Neural crest cell (in vitro differentiated cells): ENCODE results near the gene CTSZ. TPM values are rescaled to one million over a fixed set of nuclear protein-coding genes. Genes with fewer than 3 reads are reported as not detected.
A peak's percentile ranks its signal among the peaks of the same experiment; 100 is the strongest.
"Not testable (repeated sequence)": the region's sequence is repeated elsewhere in the genome, so short reads cannot be mapped to it uniquely, and the experiment has no call there.

ENCODE experiments used
- DNase-seq: peaks from one replicate; pipeline ENCODE4 v3.0.0; 2021; ENCODE audit warnings: low read depth, mixed read lengths, low spot score
- H3K27ac Mint-ChIP-seq: one replicate; pipeline ENCODE4 v1.8.0; 2021; ENCODE audit warnings: mild to moderate bottlenecking, mixed read lengths; ENCODE audit not compliant: unreplicated experiment
- H3K27me3 Mint-ChIP-seq: 2 replicates; pipeline ENCODE4 v1.8.0; 2021; ENCODE audit warnings: low read depth, mild to moderate bottlenecking, mixed read lengths
- H3K36me3 Mint-ChIP-seq: 2 replicates; pipeline ENCODE4 v1.8.0; 2021; ENCODE audit warnings: low read depth, mild to moderate bottlenecking, mixed read lengths
- H3K4me1 Mint-ChIP-seq: 2 replicates; pipeline ENCODE4 v1.8.0; 2021; ENCODE audit warnings: mixed read lengths
- H3K4me3 Mint-ChIP-seq: one replicate; pipeline ENCODE4 v1.8.0; 2021; ENCODE audit warnings: mild to moderate bottlenecking, mixed read lengths
- H3K9me3 Mint-ChIP-seq: 2 replicates; pipeline ENCODE4 v1.8.0; 2021; ENCODE audit warnings: mixed read lengths
- CTCF ChIP-seq: fragments of 200-600 bp; sonication (generic); conservative IDR thresholded peaks from 2 replicates; pipeline ENCODE4 v1.5.0; 2021; ENCODE audit warnings: antibody characterized with exemption, mild to moderate bottlenecking
- total RNA-seq: library from RNA; stranded (reverse); gene quantifications from 2 replicates; pipeline ENCODE4 v1.2.1, GENCODE V29; 2021

The CTSZ gene
- total RNA-seq, 1 donor from 2014 or later = 22.7 TPM

- Mint-ChIP-seq H3K36me3 (no peaks in the 10 kb centered on the region), H3K4me3 (no peak overlapping the region), H3K27ac (no peak overlapping the region), H3K27me3 (no peaks in the 10 kb centered on the region), H3K4me1 (peaks cover 39% of the 10 kb centered on the region), H3K9me3 (no peaks in the 10 kb centered on the region)
- no peak for TF ChIP-seq CTCF
- DNase-seq = no peak
Measured at GRCh38 chr20:59013031-59013951, 6.2 kb upstream of the CTSZ start.

- peaks cover 36% of the 10 kb centered on the region for H3K4me1 Mint-ChIP-seq
- not testable (repeated sequence) for H3K36me3 Mint-ChIP-seq, H3K27me3 Mint-ChIP-seq, H3K27ac Mint-ChIP-seq, H3K4me3 Mint-ChIP-seq, DNase-seq, H3K9me3 Mint-ChIP-seq
Measured at GRCh38 chr20:59011874-59012157, 4.8 kb upstream of the CTSZ start.

GRCh38 chr20:59010995-59011873, 4.2 kb upstream of the CTSZ start:
- H3K27me3 Mint-ChIP-seq = no peaks in the 10 kb centered on the region
- H3K36me3 Mint-ChIP-seq = no peaks in the 10 kb centered on the region
- H3K9me3 Mint-ChIP-seq = no peaks in the 10 kb centered on the region
- peaks cover 32% of the 10 kb centered on the region for H3K4me1 Mint-ChIP-seq
- TF ChIP-seq CTCF = no peak
- DNase-seq = no peak
- peak overlapping the region; percentile 81 for H3K27ac Mint-ChIP-seq
- peak overlapping the region; percentile 38 for H3K4me3 Mint-ChIP-seq

GRCh38 chr20:59010321-59010994, 3.4 kb upstream of the CTSZ start:
- peak overlapping the region; percentile 38 for H3K4me3 Mint-ChIP-seq
- no peaks in the 10 kb centered on the region for H3K9me3 Mint-ChIP-seq
- H3K4me1 Mint-ChIP-seq = peaks cover 30% of the 10 kb centered on the region
- peak overlapping the region; percentile 81 for H3K27ac Mint-ChIP-seq
- no peak for TF ChIP-seq CTCF
- no peak for DNase-seq
- H3K27me3 Mint-ChIP-seq = no peaks in the 10 kb centered on the region
- H3K36me3 Mint-ChIP-seq = no peaks in the 10 kb centered on the region

- H3K4me1 Mint-ChIP-seq = peaks cover 33% of the 10 kb centered on the region
- H3K4me3 Mint-ChIP-seq = peak overlapping the region; percentile 5
- DNase-seq = no peak
- no peaks in the 10 kb centered on the region for H3K36me3 Mint-ChIP-seq
- TF ChIP-seq CTCF = no peak
- no peak overlapping the region for H3K27ac Mint-ChIP-seq
- H3K27me3 Mint-ChIP-seq = no peaks in the 10 kb centered on the region
- H3K9me3 Mint-ChIP-seq = no peaks in the 10 kb centered on the region
Measured at GRCh38 chr20:59008715-59009336, 1.8 kb upstream of the CTSZ start.
